22Rv1 (cell line): Measurements from ENCODE around the gene FOXJ2.

Source experiments
- CTCF ChIP-seq: fragments of 450-650 bp; IDR thresholded peaks from 2 replicates; pipeline ENCODE4 v1.5.1; 2017; ENCODE audit warnings: mild to moderate bottlenecking
- ZFX ChIP-seq: fragments of 450-650 bp; IDR thresholded peaks from 2 replicates; pipeline ENCODE4 v1.6.1; 2017; ENCODE audit warnings: antibody characterized with exemption, borderline replicate concordance

- TF ChIP-seq CTCF, result no peak
- TF ChIP-seq ZFX, result no peak
Measured at GRCh38 chr12:7991535-7991934, 41.0 kb upstream of the FOXJ2 start.
